CD4-positive, alpha-beta T cell treated with Interleukin-4 for 1 hour (primary cell): Measurements from ENCODE around the gene BIN2.
"Not testable (repeated sequence)": the region's sequence is repeated elsewhere in the genome, so short reads cannot be mapped to it uniquely, and the experiment has no call there.

Experiments
- DNase-seq, 2 donors: peaks; one replicate each; pipeline ENCODE4 v3.0.0-alpha.2; 2020 to 2022

The BIN2 gene

GRCh38 chr12:51307655-51308593 lies 16.1 kb downstream of the BIN2 start:
- no peak for DNase-seq

- no peak for DNase-seq
Measured at GRCh38 chr12:51306507-51306906, 17.5 kb downstream of the BIN2 start.

GRCh38 chr12:51300768-51301167 lies 23.2 kb downstream of the BIN2 start:
- DNase-seq: not testable (repeated sequence)

GRCh38 chr12:51295651-51296050 lies 28.3 kb downstream of the BIN2 start:
- no peak for DNase-seq

- not testable (repeated sequence) for DNase-seq
Measured at GRCh38 chr12:51294097-51294496, 29.9 kb downstream of the BIN2 start.

- no peak for DNase-seq
Measured at GRCh38 chr12:51293696-51294095, 30.3 kb downstream of the BIN2 start.

- peak in 1 of 2 donors; percentile 53 for DNase-seq
Measured at GRCh38 chr12:51291603-51292513, 32.1 kb downstream of the BIN2 start.

- DNase-seq: no peak
Measured at GRCh38 chr12:51285843-51286242, 38.1 kb downstream of the BIN2 start.

GRCh38 chr12:51281202-51281924 lies 42.6 kb downstream of the BIN2 start:
- no peak for DNase-seq

GRCh38 chr12:51275088-51275487 lies 48.9 kb downstream of the BIN2 start:
- DNase-seq: no peak

GRCh38 chr12:51272810-51273209 lies 51.2 kb downstream of the BIN2 start:
- DNase-seq: not testable (repeated sequence)

GRCh38 chr12:51270951-51271518 lies 52.9 kb downstream of the BIN2 start:
- DNase-seq: no peak

GRCh38 chr12:51270067-51270950 lies 53.7 kb downstream of the BIN2 start, which contains the start of gene SMAGP:
Gene SMAGP, minus strand, starts transcription at chr12:51270415. Its CDS starts 1,137 bp downstream, at chr12:51269278.
- peak; percentile 48 to 52 for DNase-seq

GRCh38 chr12:51269174-51270066 lies 54.6 kb downstream of the BIN2 start:
- DNase-seq: peak; percentile 62 to 66

- DNase-seq: peak in 1 of 2 donors; percentile 58
Measured at GRCh38 chr12:51265024-51265423, 59.0 kb downstream of the BIN2 start.

- DNase-seq: no peak
Measured at GRCh38 chr12:51264297-51264696, 59.7 kb downstream of the BIN2 start.

- DNase-seq: no peak
Measured at GRCh38 chr12:51263341-51263740, 60.6 kb downstream of the BIN2 start.

- peak; percentile 39 to 46 for DNase-seq
Measured at GRCh38 chr12:51262758-51263177, 61.2 kb downstream of the BIN2 start.

GRCh38 chr12:51259600-51259999 lies 64.4 kb downstream of the BIN2 start:
- DNase-seq: not testable (repeated sequence)

- no peak for DNase-seq
Measured at GRCh38 chr12:51254536-51254935, 69.4 kb downstream of the BIN2 start.
